HL-60 (cell line): ENCODE measurements around the gene GJB2.

ENCODE experiments used
- DNase-seq, 2 experiments: peaks; one replicate each; pipeline ENCODE4 v3.0.0-alpha.2; 2010 to 2020; ENCODE audit warnings: low read depth in 1 of 2, low spot score in 1 of 2
- H3K27ac ChIP-seq: fragments of 250-450 bp; sonication (Bioruptor Pico); replicated peaks from 2 replicates; pipeline ENCODE4 v1.5.1; 2020; ENCODE audit warnings: mild to moderate bottlenecking, moderate library complexity
- H3K27me3 ChIP-seq: fragments of 250-450 bp; sonication (Bioruptor Pico); 2 replicates; pipeline ENCODE4 v1.5.1; 2021; ENCODE audit warnings: mild to moderate bottlenecking, moderate library complexity; ENCODE audit not compliant: insufficient read depth, poor library complexity, severe bottlenecking
- H3K4me3 ChIP-seq: replicated peaks from 2 replicates; pipeline ENCODE4 v1.5.1; 2011; ENCODE audit warnings: mild to moderate bottlenecking, control low read depth, low read length; ENCODE audit not compliant: insufficient read depth
- CTCF ChIP-seq: IDR thresholded peaks from one replicate; pipeline ENCODE4 v1.5.1; 2011; ENCODE audit warnings: low read length, control low read depth, inconsistent platforms; ENCODE audit not compliant: insufficient read depth
- GABPA ChIP-seq: IDR thresholded peaks from 2 replicates; pipeline ENCODE4 v1.6.1; 2012; ENCODE audit warnings: low read depth
- POLR2AphosphoS5 ChIP-seq: IDR thresholded peaks from 2 replicates; pipeline ENCODE4 v1.6.1; 2012; ENCODE audit warnings: low read depth
- REST ChIP-seq: IDR thresholded peaks from 2 replicates; pipeline ENCODE4 v1.6.1; 2012; ENCODE audit warnings: low read depth; ENCODE audit not compliant: insufficient replicate concordance
- SPI1 ChIP-seq: IDR thresholded peaks from 2 replicates; pipeline ENCODE4 v1.6.1; 2012; ENCODE audit warnings: low read depth, mild to moderate bottlenecking, borderline replicate concordance

GJB2 gene

GRCh38 chr13:20182231-20182846 is 10.4 kb downstream of the GJB2 start:
- TF ChIP-seq POLR2AphosphoS5, result no peak
- peak; percentile 90 for TF ChIP-seq CTCF
- no peak for TF ChIP-seq REST
- no peak overlapping the region for H3K4me3 ChIP-seq
- DNase-seq, result peak; percentile 51 to 77
- no peak overlapping the region for H3K27ac ChIP-seq
- no peaks in the 10 kb centered on the region for H3K27me3 ChIP-seq

- no peak overlapping the region for H3K4me3 ChIP-seq
- no peak overlapping the region for H3K27ac ChIP-seq
- DNase-seq, result no peak
- TF ChIP-seq POLR2AphosphoS5 (no peak), SPI1 (no peak), REST (no peak), GABPA (no peak), CTCF (no peak)
- no peaks in the 10 kb centered on the region for H3K27me3 ChIP-seq
Observed at GRCh38 chr13:20181188-20181587, 11.6 kb downstream of the GJB2 start.

GRCh38 chr13:20178156-20178555 is 14.6 kb downstream of the GJB2 start:
- Histone ChIP-seq H3K4me3 (no peak overlapping the region), H3K27ac (no peak overlapping the region), H3K27me3 (no peaks in the 10 kb centered on the region)
- DNase-seq, result no peak
- TF ChIP-seq GABPA, result no peak
- no peak for TF ChIP-seq SPI1
- TF ChIP-seq REST, result no peak
- no peak for TF ChIP-seq POLR2AphosphoS5
- TF ChIP-seq CTCF, result no peak
